NCI-H2196 (cell line): ENCODE results near the gene GRK4.
"Not testable (repeated sequence)": the region's sequence is repeated elsewhere in the genome, so short reads cannot be mapped to it uniquely, and the experiment has no call there.

Experiments
- DNase-seq: peaks from one replicate; lab custom pipeline; 2025; ENCODE audit not compliant: unreplicated experiment; lab: John Stamatoyannopoulos, UW

Gene GRK4

DNA sequence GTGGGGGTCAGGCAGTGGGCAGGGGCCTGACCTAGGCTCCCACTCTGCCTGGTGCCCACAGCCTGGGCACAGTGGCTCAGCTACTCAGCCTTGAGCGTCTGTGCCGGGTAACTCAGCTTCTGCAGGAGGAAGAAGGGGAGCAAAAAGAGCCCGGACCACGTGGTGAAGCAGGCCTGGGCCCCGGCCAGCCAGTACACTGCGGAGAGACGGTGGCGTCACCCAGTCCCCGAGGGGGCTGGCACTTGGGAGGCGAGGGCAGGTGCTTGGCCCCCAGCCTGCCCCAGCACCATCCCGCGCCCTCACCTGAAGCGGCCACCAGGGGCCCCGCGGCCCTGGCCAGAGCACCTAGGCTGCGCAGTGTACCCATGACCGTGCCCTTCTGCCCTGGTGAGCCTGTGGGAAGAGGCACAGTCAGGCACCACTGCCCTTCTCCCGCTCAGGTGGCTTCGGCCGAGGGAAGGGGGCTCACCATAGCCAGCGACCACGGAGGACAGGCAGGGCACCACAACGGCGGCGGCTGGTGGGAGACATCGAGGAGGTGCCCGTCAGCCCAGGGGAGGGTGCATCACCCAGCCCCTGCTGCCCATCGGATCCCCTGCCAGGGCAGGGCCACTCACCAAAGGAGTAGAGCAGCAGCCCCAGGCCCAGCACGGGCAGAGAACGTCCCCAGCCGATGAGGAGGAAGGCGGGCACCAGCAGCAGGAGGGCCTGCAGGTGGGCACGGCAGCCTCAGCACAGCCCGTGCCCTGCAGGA lies 32.4 kb upstream of the GRK4 start:
- DNase-seq, result peak; percentile 93

DNA sequence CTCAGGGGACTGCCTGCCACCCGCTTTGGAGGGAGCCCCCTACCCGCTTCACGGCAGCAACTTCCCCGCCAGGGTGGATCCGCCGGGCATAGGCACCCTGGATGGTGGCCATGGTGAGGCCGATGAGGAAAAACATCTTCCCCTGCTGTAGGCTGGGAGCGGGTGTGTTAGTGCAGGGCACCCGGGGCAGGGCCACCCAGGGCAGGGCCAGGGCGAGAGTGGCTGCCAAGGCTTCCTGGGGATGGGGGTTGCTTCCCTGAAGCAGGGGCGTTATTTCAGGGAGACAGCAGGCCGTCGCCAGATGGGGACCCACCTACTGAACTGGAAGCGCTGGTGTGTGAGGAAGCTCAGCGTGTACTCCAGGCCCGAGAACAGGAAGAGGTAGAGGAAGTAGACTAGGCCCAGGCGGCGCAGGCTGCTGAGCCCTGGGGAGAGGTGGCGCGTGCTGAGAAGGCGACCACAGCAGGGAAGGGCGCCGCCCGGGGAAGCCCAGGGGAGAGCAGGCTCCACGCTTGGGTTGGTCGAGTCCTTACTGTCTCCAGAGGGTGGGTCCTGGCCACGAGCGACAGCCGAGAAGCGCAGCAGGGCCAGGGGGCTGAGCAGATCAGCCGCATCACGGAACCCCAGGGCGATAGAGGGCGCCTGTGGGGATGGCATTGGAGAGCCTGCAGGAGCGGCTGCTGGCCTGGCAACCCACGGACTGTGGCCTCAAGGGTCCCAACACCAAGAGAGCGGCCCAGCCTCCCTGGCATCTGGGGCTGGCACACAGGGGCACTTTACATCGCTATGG lies 31.7 kb upstream of the GRK4 start:
- DNase-seq, result no peak

DNA sequence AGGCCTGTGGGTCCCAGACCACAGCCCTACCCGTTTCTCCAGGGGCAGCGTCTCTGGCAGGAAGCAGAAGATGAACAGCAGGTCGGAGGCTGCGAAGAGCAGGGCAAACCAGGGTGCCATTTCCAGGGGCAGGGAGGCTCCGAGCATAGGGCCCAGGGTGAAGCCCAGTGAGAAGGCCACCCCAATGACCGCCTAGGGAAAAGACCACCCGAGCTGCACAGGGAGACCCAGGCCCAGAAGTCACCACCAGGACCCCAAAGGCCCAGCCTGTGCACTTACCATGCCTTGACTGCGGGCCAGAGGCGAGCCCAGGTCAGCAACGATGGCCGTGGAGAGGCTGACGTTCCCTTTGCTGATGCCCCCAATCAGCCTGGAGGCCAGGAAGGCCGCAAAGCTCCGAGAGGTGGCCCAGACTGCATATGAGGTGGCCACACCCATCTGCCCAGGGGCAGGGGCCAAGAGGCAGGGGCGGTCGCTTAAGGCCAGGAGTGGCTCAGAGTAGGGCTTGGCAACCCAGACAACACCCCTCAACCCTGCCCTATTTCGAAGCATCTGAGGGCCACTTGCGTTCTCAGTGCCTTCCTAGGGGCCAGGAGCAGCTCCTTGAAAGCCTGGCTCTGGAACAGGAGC lies 30.9 kb upstream of the GRK4 start:
- no peak for DNase-seq

DNA sequence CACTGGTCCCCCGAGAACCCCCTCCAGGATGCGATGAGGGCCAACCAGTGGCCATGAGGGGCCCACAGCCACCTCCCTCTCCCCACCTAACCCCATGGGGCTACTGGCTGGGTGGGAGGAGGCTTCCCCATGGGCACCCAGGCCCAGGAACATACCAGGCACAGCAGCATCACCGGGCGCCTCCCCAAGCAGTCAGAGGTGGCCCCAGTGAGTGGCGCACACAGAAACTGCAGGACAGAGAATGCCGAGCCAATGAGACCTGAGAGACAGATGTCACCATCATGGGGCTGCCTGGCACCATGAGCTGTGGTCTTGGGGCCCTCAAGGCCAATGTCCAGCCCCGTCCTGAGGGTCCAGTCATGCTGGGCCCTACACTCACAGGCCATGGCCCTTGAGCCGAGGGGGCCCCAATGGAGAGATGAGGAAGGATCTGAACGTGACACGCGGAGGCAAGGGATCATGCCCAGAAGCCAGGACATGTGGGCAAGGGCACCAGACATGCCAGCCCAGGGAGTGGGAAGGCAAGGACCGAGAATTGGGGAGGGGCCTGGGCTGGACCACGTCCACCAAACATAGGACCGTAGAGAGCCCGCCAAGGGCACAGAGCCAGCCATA lies 30.3 kb upstream of the GRK4 start:
- no peak for DNase-seq

DNA sequence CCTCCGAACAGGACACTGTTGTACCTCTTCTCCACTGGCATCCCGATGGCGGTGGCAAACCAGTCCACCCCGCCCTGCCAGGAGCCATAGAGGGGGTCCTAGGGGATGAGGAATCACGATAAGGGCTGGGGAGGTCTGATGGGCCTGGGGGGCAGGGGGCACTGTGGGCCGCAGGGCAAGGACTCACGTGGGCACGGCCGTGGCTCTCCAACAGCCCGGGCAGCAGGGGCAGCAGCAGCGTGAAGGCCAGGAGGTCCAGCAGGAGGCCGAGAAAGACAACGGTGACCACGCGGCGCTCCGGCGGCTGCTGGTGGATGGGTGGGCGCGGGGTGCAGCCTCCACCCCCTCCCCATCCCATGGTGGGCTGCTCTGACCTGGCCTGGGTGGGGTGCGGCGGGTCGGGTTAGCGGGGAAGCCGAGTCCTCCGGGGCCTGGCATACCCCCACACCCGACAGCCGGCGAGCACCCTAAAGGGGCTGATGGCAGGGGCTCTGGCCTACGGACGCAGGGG lies 29.8 kb upstream of the GRK4 start:
- DNase-seq, result no peak

DNA sequence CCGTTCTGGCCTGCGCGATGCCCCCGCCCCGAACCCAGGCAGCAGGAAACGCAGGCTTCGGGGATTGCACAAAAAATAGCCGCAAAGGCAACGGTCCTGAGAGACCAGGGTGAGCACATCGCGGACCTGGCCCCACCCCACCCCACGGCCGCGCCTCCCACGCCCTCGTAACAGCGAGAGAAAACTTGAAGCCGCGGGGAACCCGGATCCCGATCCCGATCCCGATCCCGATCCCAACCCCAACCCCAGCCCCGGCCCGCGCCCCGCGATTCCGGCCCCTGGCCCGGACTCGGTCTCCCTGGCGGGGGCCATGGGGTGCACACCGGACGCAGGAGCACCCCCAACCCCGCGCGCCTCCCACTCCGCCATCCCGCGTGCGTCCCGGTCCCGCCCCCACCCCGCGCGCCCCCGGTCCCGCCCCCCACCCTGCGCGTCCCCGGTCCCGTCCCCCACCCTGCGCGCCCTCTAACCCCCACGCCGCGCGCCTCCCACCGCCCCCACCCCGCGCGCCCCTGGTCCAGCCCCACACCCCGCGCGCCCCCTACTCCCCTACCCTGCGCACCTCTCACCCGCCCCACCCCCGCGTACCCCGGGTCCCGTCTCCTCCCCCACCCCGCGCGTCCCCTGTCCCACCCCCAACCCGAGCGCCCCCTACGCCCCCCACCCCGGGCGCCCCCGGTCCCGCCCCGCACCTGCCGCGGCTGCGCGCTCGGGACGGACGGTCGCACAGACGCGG lies 29.1 kb upstream of the GRK4 start:
- DNase-seq, result no peak

DNA sequence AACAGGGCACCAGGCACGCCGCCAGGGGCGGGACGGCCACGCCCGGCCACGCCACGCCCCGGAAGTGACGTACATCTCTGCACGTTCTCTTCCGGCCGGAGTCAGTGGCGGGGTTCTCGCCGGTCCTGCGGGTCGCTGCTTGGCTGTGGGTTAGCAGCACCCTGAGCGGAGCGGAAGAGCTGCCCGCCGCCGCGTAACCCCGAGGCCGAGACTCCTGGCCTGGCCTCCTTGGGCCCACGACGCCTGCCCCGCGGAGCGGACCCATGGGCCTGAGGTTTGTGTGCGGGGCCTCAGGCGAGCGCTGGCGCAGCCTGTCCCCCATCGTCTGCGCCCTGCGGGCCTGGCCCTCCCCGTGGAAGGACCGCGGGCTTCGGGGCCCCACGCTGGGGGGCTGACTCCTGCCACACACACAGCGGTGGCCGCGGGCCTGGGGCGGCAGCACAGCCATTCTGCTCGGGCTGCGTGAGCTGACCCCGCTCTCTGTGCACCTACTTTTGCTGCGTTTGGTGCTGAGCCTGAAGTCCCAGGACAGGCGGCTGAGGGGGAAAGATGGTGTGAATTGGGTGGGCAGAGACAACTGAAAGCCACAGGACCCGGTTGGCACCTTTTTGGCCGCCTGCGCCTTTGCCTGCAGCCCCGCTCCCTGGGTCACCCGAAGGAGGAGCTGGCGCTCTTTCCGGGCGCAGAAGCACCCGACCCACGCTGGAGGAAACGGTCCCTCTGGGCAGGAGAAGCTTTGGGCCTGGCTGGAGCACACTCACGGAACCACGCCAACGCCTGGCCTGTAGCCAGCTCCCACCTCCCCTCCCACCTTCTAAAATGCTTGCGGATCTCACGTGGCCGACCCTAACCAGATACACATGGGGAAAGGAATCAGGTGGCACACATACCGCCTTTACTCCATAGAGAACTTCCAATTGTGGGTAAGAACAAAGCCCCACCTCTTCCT lies 28.3 kb upstream of the GRK4 start:
- peak; percentile 90 for DNase-seq

DNA sequence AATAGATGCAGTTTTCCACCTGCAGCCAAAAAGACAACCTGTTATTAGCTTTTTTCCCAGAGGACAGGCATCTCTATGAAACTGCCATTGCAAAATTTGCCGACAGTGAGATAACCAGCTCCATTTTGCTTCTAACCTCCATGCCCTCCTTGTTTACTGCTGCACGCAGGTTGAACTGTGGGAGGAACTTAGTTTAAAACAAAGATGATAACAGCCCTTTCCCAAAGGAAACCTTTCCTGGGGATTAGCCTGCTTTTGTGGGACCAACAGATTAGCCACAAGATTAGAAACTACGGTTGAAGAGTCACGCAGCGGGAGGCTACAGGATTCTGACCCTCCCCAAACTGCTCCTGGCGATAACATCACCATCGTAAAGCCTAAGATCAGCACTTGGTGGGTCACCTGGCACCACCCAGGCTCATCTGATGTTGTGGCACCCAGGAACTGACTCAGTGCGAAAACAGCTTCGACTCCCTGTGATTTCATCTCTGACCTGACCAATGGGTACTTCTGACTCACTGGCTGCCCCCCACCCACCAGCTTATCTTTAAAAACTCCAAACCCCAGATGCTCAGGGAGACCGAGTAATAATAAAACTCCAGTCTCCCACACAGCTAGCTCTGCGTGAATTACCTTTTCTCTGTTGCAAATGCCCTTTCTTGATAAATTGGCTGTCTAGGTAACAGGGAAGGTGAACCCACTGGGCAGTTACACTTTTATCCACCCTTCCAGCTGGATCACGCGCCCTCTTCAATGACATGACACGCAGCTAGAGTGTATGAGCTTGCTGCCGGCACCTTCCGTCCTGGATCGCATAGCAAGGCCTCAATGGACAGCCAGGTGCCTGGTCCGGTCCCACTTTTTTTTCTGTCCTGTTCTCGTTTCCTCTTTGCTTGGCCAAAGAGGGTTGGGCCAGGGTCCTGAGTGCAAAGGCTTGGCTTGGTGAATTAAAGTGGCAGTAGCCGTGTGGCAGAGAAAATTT lies 27.3 kb upstream of the GRK4 start:
- no peak for DNase-seq

DNA sequence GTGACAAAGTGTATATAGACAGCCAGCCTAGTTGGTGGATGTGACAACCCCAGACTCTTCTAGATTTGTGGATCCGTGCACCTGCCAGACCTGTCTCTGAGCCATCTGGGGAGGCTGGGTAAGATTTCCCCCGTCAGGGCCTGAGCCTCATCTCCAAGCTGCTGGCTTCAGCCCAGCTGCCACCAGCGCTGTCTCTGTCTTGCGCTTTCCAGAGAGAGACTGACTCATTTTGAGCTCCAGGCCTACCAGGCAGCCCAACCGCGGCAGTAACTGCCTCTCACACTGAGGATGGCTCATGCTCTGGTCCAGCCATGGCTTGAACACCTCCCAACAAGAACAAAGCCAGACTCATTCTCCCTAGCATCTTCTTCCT lies 26.6 kb upstream of the GRK4 start:
- peak; percentile 41 for DNase-seq

DNA sequence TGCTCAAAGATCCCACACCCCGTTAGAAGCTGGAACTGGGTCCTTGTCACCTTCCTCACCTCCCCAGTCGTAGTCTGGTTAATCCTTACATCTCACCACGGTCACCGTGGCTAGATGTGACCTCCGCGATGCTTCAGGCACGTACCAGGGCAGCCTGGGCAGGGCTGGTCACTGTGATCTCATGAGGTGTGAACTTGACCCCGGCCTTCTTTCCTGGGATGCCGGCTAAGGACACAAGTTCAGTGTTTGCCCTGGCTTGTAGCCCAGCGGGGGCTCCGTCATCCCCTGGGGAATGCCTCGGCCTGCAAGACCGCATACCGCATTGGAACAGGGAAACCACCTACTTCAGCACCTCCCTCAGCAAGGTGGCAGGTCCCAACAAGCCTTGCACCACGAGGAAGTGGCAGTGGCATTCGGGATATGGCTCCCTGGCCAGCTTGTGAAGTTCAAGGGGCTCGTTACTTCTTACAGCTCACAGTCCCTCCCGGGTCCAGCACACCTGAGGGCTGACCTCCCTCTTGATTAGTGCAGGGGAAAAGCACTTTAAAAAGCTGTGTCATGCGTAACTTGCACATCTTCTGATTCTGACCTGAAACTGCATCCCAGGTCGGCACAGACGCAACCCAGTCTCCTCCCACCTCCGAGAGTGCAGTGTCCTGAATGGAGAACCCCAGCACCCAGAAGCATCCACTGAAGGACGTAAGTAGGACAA lies 26.1 kb upstream of the GRK4 start:
- peak; percentile 64 for DNase-seq

DNA sequence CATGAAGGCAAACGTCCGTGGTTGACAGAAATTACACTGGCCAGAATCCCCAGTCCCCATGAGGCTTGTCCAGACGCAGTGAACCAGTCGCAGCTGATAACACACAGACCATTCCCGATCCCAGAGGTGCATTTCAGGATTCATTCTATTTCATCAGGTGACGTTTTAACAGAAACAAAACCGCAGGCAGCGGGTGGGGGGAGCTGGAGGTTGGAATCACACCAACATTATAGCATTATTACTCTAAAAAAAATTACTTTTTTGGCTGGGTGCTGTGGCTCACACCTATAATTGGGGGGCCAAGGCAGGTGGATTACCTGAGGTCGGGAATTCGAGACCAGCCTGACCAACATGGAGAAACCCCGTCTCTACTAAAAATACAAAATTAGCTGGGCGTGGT lies 25.4 kb upstream of the GRK4 start:
- no peak for DNase-seq

DNA sequence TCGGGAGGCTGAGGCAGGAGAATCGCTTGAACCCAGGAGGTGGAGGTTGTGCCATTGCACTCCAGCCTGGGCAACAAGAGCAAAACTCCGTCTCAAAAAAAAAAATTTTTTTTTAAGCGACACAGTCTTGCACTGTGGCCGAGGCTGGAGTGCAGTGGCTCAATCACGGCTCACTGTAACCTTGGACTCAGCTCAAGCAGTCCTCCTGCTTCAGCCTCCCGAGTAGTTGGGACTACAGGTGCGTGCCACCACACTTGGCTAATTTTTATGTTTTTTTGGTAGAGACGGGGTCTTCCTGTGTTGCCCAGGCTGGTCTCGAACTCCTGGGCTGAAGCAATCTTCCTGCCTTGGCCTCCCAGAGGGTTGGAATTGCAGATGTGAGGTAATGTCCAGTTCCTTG lies 25.0 kb upstream of the GRK4 start:
- not testable (repeated sequence) for DNase-seq

DNA sequence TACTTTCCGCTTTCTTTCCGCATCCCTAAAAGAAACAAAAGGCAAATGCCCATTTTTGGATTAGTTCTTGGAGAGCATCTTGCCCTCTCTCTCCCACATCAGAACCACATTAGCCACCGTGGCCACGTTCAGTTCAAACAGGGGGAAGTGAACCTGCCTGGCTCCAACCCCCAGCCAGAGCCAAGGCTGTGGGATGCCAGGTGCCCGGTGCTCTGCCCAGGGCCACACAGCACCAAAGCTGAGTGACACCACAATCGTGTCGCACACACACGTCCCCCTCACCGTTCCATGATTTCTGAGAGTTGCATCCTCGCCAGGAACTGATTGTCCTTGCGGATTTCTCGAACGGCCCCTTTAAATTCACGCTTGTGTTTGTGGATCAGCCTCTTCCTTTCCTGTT lies 24.5 kb upstream of the GRK4 start:
- DNase-seq, result no peak

DNA sequence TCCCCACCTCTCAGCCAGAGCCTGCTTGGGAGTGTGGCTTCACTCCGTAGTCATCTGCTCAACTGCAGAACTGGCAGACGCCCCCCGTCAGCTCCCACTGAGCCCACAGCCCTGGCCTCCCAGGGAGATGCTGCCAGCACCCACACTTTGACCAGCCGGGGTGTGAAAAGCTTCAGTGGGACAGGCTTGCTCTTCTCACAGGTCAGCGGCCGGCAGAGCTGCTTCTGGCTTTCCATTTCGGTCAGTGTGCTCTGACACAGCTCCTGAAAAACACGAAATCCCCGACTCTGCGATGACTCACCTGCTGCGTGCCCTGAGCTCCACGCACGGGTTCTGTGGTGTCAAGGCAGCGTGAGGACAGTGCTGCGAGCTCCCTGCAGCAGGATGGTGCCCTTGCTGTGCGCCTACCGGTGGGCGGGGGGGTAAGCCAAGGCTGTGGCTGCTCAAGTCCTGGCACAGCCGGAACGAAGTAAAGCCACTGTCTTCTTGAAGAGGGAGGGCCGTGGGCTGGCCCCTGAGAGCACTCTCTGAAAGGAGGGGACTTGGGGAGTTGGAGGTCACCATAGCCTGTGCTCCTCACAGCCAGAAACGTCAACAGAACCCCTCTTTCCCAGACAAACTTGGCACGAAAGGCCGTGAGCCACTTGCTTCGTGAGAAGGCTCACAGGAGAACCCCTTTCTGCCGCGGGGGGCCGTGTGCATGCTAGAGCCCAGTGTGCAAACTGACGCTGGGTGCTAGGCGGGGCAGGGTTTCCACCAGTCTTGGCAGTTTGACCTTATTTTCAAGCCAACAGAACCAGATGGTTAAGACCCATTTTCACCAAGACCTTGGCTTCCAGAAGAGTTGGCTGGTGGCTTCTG lies 23.8 kb upstream of the GRK4 start:
- no peak for DNase-seq

DNA sequence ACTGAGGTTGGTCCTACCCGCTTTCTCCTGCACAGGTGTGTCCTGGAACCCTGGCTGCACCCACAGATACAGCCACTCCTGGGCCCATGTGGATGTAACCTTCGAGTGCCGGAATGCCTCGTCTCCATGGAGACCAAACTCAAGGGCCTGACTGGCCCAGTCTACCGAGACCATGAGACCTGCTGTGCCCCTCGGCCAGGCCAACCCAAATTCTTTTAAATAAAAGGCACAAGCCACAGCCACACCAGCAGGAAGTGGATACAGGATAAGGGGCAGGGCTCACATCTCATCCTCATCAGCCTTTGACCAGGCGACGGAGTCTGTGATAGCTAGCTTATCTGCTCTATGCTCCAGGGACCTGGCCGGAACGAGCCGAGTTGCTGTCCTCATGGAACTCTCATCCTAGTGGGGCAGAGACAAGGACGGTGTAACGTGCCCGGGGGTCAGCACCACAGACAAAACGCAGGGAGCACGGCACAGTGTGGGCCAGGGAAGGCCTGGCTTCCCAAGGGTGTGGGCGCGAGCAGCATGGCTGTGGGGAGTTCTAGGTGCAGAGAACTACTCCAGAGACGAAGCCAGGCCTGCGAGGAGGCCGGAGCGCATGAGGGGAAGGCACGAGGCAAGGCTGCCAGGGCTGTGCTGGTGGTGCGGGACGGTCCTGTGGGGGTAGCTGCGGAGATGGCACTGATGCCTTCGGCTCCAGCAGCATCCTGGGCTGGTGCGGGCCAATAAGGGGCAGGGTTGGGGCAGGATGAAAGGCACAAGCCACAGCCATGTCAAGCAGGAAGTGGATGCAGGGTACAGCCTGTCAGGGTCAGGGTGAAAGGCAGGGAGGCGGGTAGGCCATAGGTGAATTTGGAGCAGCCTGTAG lies 22.9 kb upstream of the GRK4 start:
- no peak for DNase-seq
